H1 (cell line): ENCODE data around the gene LILRB2. TPM values are rescaled to one million over a fixed set of nuclear protein-coding genes. Genes with fewer than 3 reads are reported as not detected.
"Not testable (repeated sequence)": the region's sequence is repeated elsewhere in the genome, so short reads cannot be mapped to it uniquely, and the experiment has no call there.

Experiments
- CTCF ChIA-PET: fragments of 300-600 bp; sonication (Branson Sonifier 250); formaldehyde crosslinking; loops from one replicate; lab custom pipeline; 2021; ENCODE audit not compliant: partially characterized antibody; lab: Charles Lee
- POLR2A ChIA-PET: fragments of 300-600 bp; sonication (Branson Sonifier 250); formaldehyde crosslinking; loops from one replicate; lab custom pipeline; 2021; ENCODE audit warnings: inconsistent platforms; ENCODE audit not compliant: partially characterized antibody; lab: Charles Lee
- DNase-seq, 2 experiments: peaks; one replicate each; pipeline versions ENCODE4 v3.0.0 to v3.0.0-alpha.2; 2010 to 2022; ENCODE audit warnings: low spot score in 2 of 2, low read depth in 1 of 2, mixed read lengths in 1 of 2
- FAIRE-seq: peaks from 2 replicates; lab custom pipeline; 2011; peaks lifted over from hg19 to GRCh38; lab: Jason Lieb, UNC
- H2AFZ ChIP-seq: 2 replicates; pipeline ENCODE4 v1.8.1; 2012; ENCODE audit warnings: low read length, inconsistent platforms
- H2AK5ac ChIP-seq: 2 replicates; pipeline ENCODE4 v1.6.1; 2013; ENCODE audit warnings: low read depth, low read length
- H2BK120ac ChIP-seq: replicated peaks from 2 replicates; pipeline ENCODE3; 2013; ENCODE audit warnings: low read depth, low read length, inconsistent platforms
- H2BK12ac ChIP-seq: 2 replicates; pipeline ENCODE4 v1.6.1; 2013; ENCODE audit warnings: low read depth, low read length
- H2BK15ac ChIP-seq: 2 replicates; pipeline ENCODE4 v1.6.1; 2013; ENCODE audit warnings: low read length
- H2BK20ac ChIP-seq: 2 replicates; pipeline ENCODE4 v1.6.1; 2013; ENCODE audit warnings: low read length
- H2BK5ac ChIP-seq: 2 replicates; pipeline ENCODE4 v1.6.1; 2013; ENCODE audit warnings: low read depth, low read length
- H3K14ac ChIP-seq: 2 replicates; pipeline ENCODE4 v1.6.1; 2013; ENCODE audit warnings: inconsistent platforms; ENCODE audit not compliant: insufficient read length
- H3K18ac ChIP-seq: 2 replicates; pipeline ENCODE4 v1.6.1; 2013; ENCODE audit warnings: low read length; ENCODE audit errors: extremely low read depth
- H3K23ac ChIP-seq: 2 replicates; pipeline ENCODE4 v1.6.1; 2013; ENCODE audit warnings: inconsistent platforms; ENCODE audit not compliant: insufficient read length
- H3K23me2 ChIP-seq: 2 replicates; pipeline ENCODE4 v1.6.1; 2013; ENCODE audit warnings: low read depth, low read length
- H3K27ac ChIP-seq: 2 replicates; pipeline ENCODE4 v1.6.1; 2011; ENCODE audit warnings: low read depth, low read length, inconsistent platforms
- H3K27me3 ChIP-seq, 4 experiments: replicated peaks in 1 of 4; 1 replicate in 1 of 4; 2 replicates in 3 of 4; pipeline versions ENCODE4 v1.6.1 to v1.8.1; 2011 to 2013; ENCODE audit warnings: low read length in 3 of 4, mild to moderate bottlenecking in 3 of 4, inconsistent platforms in 2 of 4, mixed read lengths in 2 of 4, moderate library complexity in 1 of 4; ENCODE audit not compliant: control insufficient read depth in 3 of 4, insufficient read depth in 3 of 4; ENCODE audit errors: extremely low read depth in 1 of 4
- H3K36me3 ChIP-seq, 4 experiments: 2 replicates each; pipeline versions ENCODE4 v1.6.1 to v1.8.1; 2011 to 2013; ENCODE audit warnings: mild to moderate bottlenecking in 4 of 4, low read length in 3 of 4, moderate library complexity in 2 of 4, control low read depth in 1 of 4, inconsistent platforms in 1 of 4; ENCODE audit not compliant: insufficient read depth in 4 of 4, control insufficient read depth in 2 of 4
- H3K4ac ChIP-seq: replicated peaks from 2 replicates; pipeline ENCODE3; 2013; ENCODE audit warnings: low read length, low read depth, mixed read lengths, inconsistent platforms; ENCODE audit not compliant: insufficient read length
- H3K4me1 ChIP-seq, 4 experiments: replicated peaks in 1 of 4; 1 replicate in 1 of 4; 2 replicates in 3 of 4; pipeline versions ENCODE4 v1.6.1 to v1.8.1; 2011 to 2013; ENCODE audit warnings: low read length in 3 of 4, inconsistent platforms in 2 of 4, mixed read lengths in 1 of 4; ENCODE audit not compliant: insufficient read depth in 4 of 4, control insufficient read depth in 3 of 4
- H3K4me2 ChIP-seq, 2 experiments: 2 replicates each; pipeline versions ENCODE4 v1.6.1 to v1.8.1; 2011 to 2013; ENCODE audit warnings: low read depth in 2 of 2, low read length in 2 of 2, control low read depth in 1 of 2, inconsistent platforms in 1 of 2, mild to moderate bottlenecking in 1 of 2; ENCODE audit not compliant: insufficient read depth in 1 of 2
- H3K4me3 ChIP-seq, 4 experiments: fragments of 200-600, 300-600 bp in 1 of 4; sonication (generic), shearing (Covaris generic), sonication (Bioruptor Twin) in 1 of 4; 2 replicates each; pipeline versions ENCODE4 v1.5.1 to v1.8.1; 2011 to 2016; ENCODE audit warnings: low read length in 4 of 4, low read depth in 3 of 4, control low read depth in 2 of 4, inconsistent platforms in 2 of 4, mild to moderate bottlenecking in 2 of 4, mixed read lengths in 1 of 4, moderate library complexity in 1 of 4; ENCODE audit not compliant: insufficient read depth in 2 of 4; ENCODE audit errors: extremely low read depth in 1 of 4
- H3K56ac ChIP-seq: replicated peaks from 2 replicates; pipeline ENCODE3; 2013; ENCODE audit warnings: low read depth, mild to moderate bottlenecking, mixed read lengths, low read length, inconsistent platforms; ENCODE audit not compliant: insufficient read length
- H3K79me1 ChIP-seq: 2 replicates; pipeline ENCODE4 v1.6.1; 2013; ENCODE audit warnings: low read depth, low read length, control low read depth
- H3K79me2 ChIP-seq, 2 experiments: 2 replicates each; pipeline versions ENCODE4 v1.6.1 to v1.8.1; 2012 to 2013; ENCODE audit warnings: low read length in 2 of 2, mild to moderate bottlenecking in 2 of 2, inconsistent platforms in 1 of 2; ENCODE audit not compliant: insufficient read depth in 2 of 2, control insufficient read depth in 1 of 2
- H3K9ac ChIP-seq, 4 experiments: replicated peaks in 1 of 4; 1 replicate in 1 of 4; 2 replicates in 3 of 4; pipeline versions ENCODE4 v1.6.1 to v1.8.1; 2011 to 2013; ENCODE audit warnings: low read depth in 3 of 4, low read length in 3 of 4, control low read depth in 2 of 4, mild to moderate bottlenecking in 2 of 4, moderate library complexity in 2 of 4, inconsistent platforms in 1 of 4; ENCODE audit errors: extremely low read depth in 1 of 4
- H3K9me3 ChIP-seq, 2 experiments: 2 replicates each; pipeline versions ENCODE4 v1.6.1 to v1.8.1; 2012 to 2013; ENCODE audit warnings: mild to moderate bottlenecking in 2 of 2, moderate library complexity in 2 of 2, control low read depth in 1 of 2, inconsistent platforms in 1 of 2, low read depth in 1 of 2, low read length in 1 of 2, mixed read lengths in 1 of 2; ENCODE audit not compliant: insufficient read depth in 2 of 2
- H4K20me1 ChIP-seq, 2 experiments: replicated peaks in 1 of 2; 2 replicates each; pipeline versions ENCODE3 to v1.8.1; 2011 to 2013; ENCODE audit warnings: inconsistent platforms in 2 of 2, low read length in 2 of 2, mild to moderate bottlenecking in 1 of 2; ENCODE audit not compliant: insufficient read depth in 2 of 2, control insufficient read depth in 1 of 2
- H4K5ac ChIP-seq: 2 replicates; pipeline ENCODE4 v1.6.1; 2013; ENCODE audit warnings: low read length, low read depth, mixed read lengths, inconsistent platforms; ENCODE audit not compliant: insufficient read length
- H4K8ac ChIP-seq: 2 replicates; pipeline ENCODE4 v1.8.0; 2013; ENCODE audit warnings: mild to moderate bottlenecking, moderate library complexity, low read length, inconsistent platforms; ENCODE audit not compliant: insufficient read depth; ENCODE audit errors: extremely low read depth
- H4K91ac ChIP-seq: replicated peaks from 2 replicates; pipeline ENCODE3; 2013; ENCODE audit warnings: low read length, mixed read lengths, inconsistent platforms; ENCODE audit not compliant: insufficient read length
- WGBS, 2 experiments: shearing (Covaris generic) in 1 of 2; methylation state at CpG; one replicate each; pipeline versions ENCODE4 v1.1.6 to v1.1.7; 2013 to 2015; ENCODE audit warnings: low lambda C conversion rate in 2 of 2, mixed read lengths in 2 of 2, inconsistent platforms in 1 of 2, low coverage in 1 of 2, missing lambda C conversion rate in 1 of 2; ENCODE audit not compliant: insufficient replicate concordance in 2 of 2, insufficient coverage in 1 of 2, insufficient read length in 1 of 2; ENCODE audit errors: extremely low coverage in 1 of 2, missing lambda C conversion rate in 1 of 2; 5-methylcytosine and 5-hydroxymethylcytosine counted together
- polyA plus RNA-seq, 7 experiments: library from polyadenylated mRNA; depleted of rRNA in 3 of 7; stranded (reverse) in 5 of 7; unstranded in 2 of 7; fragments of >200 nt in 5 of 7; fragments of 200-250 nt in 2 of 7; gene quantifications; 1 replicate in 5 of 7; 2 replicates in 1 of 7; 4 replicates in 1 of 7; pipeline versions ENCODE4 v1.2.1 to v1.2.3, GENCODE V29; 2011 to 2013; ENCODE audit warnings: missing spikeins in 2 of 7, mixed read lengths in 2 of 7
- total RNA-seq: library from RNA; stranded (reverse); fragmentation: NEBNext Ultra II Directional; extraction: Animal tissue kit (Norgen Biotek cat#: 25700); gene quantifications from 2 replicates; pipeline ENCODE4 v1.2.1, GENCODE V29; 2021

The LILRB2 gene
- total and polyA plus RNA-seq, 2 of the 8 experiments (the other 6 are each of a cell fraction or from before 2014, with no cell fraction given), result not detected

DNA sequence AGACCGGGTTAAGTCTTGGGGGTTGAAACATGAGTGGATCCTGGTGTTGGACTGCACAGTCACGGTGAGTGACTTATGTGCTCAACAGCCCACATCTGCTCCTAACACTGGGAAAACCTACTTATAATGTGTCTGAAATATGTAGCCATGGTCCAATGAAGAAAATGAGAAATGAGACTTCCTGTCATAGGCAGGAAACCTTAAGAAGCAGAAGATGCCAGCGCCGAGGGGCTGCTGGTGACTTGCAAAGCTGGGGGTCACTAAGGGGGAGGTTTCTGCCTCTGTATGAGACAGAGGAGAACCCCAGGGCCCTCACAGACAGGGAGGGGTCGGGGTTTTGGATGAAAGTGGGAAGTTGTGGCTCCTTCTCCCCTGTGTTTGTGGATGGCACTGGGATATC lies 8.7 kb downstream of the LILRB2 start:
- H3K27me3 ChIP-seq, H2AFZ ChIP-seq, H3K56ac ChIP-seq, H2BK5ac ChIP-seq, H4K8ac ChIP-seq, CTCF ChIA-PET, H3K36me3 ChIP-seq, H2AK5ac ChIP-seq, H4K20me1 ChIP-seq, FAIRE-seq, H3K14ac ChIP-seq, H3K27ac ChIP-seq, H2BK12ac ChIP-seq, H3K23me2 ChIP-seq, H3K79me1 ChIP-seq, H3K4me1 ChIP-seq, H4K91ac ChIP-seq, H3K79me2 ChIP-seq, H3K4ac ChIP-seq, H4K5ac ChIP-seq, H3K9me3 ChIP-seq, H3K9ac ChIP-seq, H2BK20ac ChIP-seq, H3K4me3 ChIP-seq, H2BK15ac ChIP-seq, POLR2A ChIA-PET, H3K4me2 ChIP-seq, H3K18ac ChIP-seq, H3K23ac ChIP-seq, H2BK120ac ChIP-seq: not testable (repeated sequence)
- peak in 1 of 2 experiments; percentile 17 for DNase-seq
- WGBS, 2 experiments, result 77% methylated on average over 5 of the region's 5 CpGs; no CpG with 5 or more reads in 1 of the 2 experiments

DNA sequence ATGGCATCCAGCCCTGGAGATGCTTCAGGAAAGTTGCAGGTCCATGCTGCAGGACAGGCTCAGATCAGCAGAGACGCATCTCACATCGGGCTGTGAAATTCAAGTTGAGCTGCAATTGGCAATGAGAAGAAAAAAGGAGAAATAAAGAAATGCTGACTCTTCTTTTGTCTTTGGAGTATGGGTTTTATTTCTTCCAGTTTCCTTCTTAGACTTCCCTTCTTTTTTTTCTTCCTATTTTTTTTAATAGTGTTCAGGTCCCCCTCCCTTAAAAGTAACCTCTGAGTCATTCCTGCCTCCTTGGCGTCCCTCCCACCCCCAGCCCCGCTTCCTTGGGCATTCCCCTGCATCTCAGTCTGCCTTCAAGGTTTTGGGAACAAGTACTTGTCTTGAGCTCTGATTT lies 9.3 kb downstream of the LILRB2 start:
- H3K9me3 ChIP-seq, H3K79me2 ChIP-seq, H3K23me2 ChIP-seq, H4K5ac ChIP-seq, H4K20me1 ChIP-seq, H3K4me1 ChIP-seq, H3K27ac ChIP-seq, H4K8ac ChIP-seq, H2BK5ac ChIP-seq, H2AFZ ChIP-seq, FAIRE-seq, H3K4me2 ChIP-seq, DNase-seq, H3K36me3 ChIP-seq, H3K23ac ChIP-seq, H2BK120ac ChIP-seq, CTCF ChIA-PET, H3K56ac ChIP-seq, H3K4ac ChIP-seq, H3K18ac ChIP-seq, H2BK15ac ChIP-seq, H3K79me1 ChIP-seq, H2AK5ac ChIP-seq, H4K91ac ChIP-seq, H3K9ac ChIP-seq, H2BK12ac ChIP-seq, POLR2A ChIA-PET, H2BK20ac ChIP-seq, H3K4me3 ChIP-seq, H3K27me3 ChIP-seq, H3K14ac ChIP-seq: not testable (repeated sequence)
- WGBS, 2 experiments, result 94% methylated on average over 2 of the region's 4 CpGs; no CpG with 5 or more reads in 1 of the 2 experiments
